ENCODE measurements around the gene NAV3.

Gene NAV3

DNA sequence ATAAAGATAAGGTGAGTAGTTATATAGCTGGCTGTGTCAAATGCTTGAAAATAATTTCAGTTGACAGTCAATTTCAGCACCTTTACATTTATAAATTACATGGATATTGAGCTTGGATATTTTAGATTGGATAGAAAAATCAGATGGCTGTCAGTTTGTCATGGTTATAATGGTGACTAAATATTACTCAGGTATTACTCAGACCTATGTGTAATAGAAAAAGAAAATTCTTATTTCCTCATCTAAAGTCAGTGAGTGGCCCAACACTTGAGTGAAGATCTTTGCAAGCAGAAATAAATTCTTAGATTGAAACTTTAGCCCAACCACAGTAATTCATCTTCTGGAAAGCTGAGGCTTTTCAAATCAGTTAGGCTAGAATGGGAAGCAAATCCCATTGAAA is 354.4 kb downstream of the NAV3 start:
- Histone ChIP-seq H3K36me3 (ENCODE audit: control insufficient read depth in 5 of 5, insufficient read depth in 5 of 5, low read length in 5 of 5) (peaks cover 5 to 42% (median 16%) of the 10 kb centered on the region in 5 donors), H3K27ac (ENCODE audit: low read depth, low read length) (no peak overlapping the region), H3K9ac (ENCODE audit: low read length in 5 of 5) (no peak overlapping the region), H3K9me3 (ENCODE audit: control insufficient read depth in 5 of 5, low read length in 5 of 5) (no peaks in the 10 kb centered on the region), H3K4me1 (ENCODE audit: control insufficient read depth in 5 of 5, insufficient read depth in 5 of 5, low read length in 5 of 5) (no peaks in the 10 kb centered on the region), H3K27me3 (ENCODE audit: control insufficient read depth in 5 of 5, insufficient read depth in 4 of 5, low read length in 5 of 5) (no peaks in the 10 kb centered on the region), H3K4me3 (ENCODE audit: low read depth in 1 of 5, low read length in 5 of 5) (no peak overlapping the region)

DNA sequence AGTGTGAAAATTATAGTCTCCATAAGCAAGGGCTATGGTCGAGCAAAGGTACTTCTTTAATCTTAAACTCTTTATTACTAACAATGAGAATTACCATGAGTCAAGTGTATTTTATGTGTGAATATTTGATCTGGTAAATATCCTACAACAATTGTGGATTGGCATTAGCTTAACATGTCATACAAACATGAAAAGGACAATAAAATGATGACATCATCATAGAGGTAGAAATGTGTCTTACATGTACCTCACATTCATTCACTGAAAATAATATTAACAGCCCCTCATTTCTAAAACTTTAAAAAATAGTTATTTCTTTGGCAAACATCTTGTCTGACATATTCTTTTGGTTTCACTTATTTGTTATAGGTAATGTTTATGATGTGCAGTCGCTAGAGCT is 355.0 kb downstream of the NAV3 start:
- Histone ChIP-seq H3K36me3 (ENCODE audit: control insufficient read depth in 5 of 5, insufficient read depth in 5 of 5, low read length in 5 of 5) (peaks cover 6 to 45% (median 15%) of the 10 kb centered on the region in 5 donors), H3K4me3 (ENCODE audit: low read depth in 1 of 5, low read length in 5 of 5) (no peak overlapping the region), H3K9ac (ENCODE audit: low read length in 5 of 5) (no peak overlapping the region), H3K4me1 (ENCODE audit: control insufficient read depth in 5 of 5, insufficient read depth in 5 of 5, low read length in 5 of 5) (no peaks in the 10 kb centered on the region), H3K9me3 (ENCODE audit: control insufficient read depth in 5 of 5, low read length in 5 of 5) (no peaks in the 10 kb centered on the region), H3K27ac (ENCODE audit: low read depth, low read length) (no peak overlapping the region), H3K27me3 (ENCODE audit: control insufficient read depth in 5 of 5, insufficient read depth in 4 of 5, low read length in 5 of 5) (no peaks in the 10 kb centered on the region)

DNA sequence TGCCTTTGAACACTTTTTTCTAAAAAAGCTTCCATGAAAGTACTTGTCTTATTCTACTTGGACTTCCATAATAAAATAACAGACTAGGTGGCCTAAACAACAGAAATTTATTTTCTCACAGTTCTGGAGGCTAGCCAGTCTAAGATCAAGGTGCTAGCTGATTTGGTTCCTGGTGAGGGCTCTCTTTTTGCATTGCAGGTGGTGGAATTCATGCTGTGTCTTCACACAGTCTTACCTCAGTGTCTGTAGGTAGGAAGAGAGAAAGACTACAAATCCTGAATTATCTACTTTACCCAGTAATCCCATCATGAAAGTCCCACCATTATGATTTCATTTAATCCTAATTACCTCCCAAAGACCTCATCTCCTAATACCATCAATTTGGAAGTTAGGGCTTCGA is 356.0 kb downstream of the NAV3 start:
- H3K27me3 ChIP-seq (ENCODE audit: control insufficient read depth in 5 of 5, insufficient read depth in 4 of 5, low read length in 5 of 5), result no peaks in the 10 kb centered on the region
- H3K4me3 ChIP-seq (ENCODE audit: low read depth in 1 of 5, low read length in 5 of 5), result no peak overlapping the region
- no peak overlapping the region for H3K27ac ChIP-seq (ENCODE audit: low read depth, low read length)
- peaks cover 6 to 36% (median 6%) of the 10 kb centered on the region in 5 donors for H3K36me3 ChIP-seq (ENCODE audit: control insufficient read depth in 5 of 5, insufficient read depth in 5 of 5, low read length in 5 of 5)
- no peaks in the 10 kb centered on the region for H3K9me3 ChIP-seq (ENCODE audit: control insufficient read depth in 5 of 5, low read length in 5 of 5)
- H3K9ac ChIP-seq (ENCODE audit: low read length in 5 of 5), result no peak overlapping the region
- H3K4me1 ChIP-seq (ENCODE audit: control insufficient read depth in 5 of 5, insufficient read depth in 5 of 5, low read length in 5 of 5), result no peaks in the 10 kb centered on the region

DNA sequence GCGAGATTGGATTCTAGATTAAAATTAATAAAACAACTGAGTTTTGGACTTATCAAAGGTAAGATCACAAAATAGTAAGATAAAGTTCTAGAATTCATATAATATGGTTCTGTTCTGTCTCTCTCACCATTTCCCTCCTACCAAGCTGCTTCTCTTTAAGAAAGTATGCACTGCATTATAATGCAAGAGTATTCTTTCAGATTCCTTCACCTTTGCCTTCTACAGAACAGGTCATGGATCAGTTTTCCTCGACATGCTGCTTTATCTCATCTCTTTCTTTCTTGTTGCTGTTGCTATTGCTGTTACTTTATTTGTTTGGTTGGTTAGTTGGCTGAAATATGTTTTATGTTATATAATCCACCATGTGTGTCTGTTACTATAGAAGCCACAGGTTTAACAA is 357.0 kb downstream of the NAV3 start:
- H3K27me3 ChIP-seq (ENCODE audit: control insufficient read depth in 5 of 5, insufficient read depth in 4 of 5, low read length in 5 of 5), result no peaks in the 10 kb centered on the region
- no peak overlapping the region for H3K9ac ChIP-seq (ENCODE audit: low read length in 5 of 5)
- H3K4me1 ChIP-seq (ENCODE audit: control insufficient read depth in 5 of 5, insufficient read depth in 5 of 5, low read length in 5 of 5), result no peaks in the 10 kb centered on the region
- H3K9me3 ChIP-seq (ENCODE audit: control insufficient read depth in 5 of 5, low read length in 5 of 5), result no peaks in the 10 kb centered on the region
- H3K36me3 ChIP-seq (ENCODE audit: control insufficient read depth in 5 of 5, insufficient read depth in 5 of 5, low read length in 5 of 5), result peaks cover 3 to 34% (median 6%) of the 10 kb centered on the region in 5 donors
- no peak overlapping the region for H3K27ac ChIP-seq (ENCODE audit: low read depth, low read length)
- no peak overlapping the region for H3K4me3 ChIP-seq (ENCODE audit: low read depth in 1 of 5, low read length in 5 of 5)

DNA sequence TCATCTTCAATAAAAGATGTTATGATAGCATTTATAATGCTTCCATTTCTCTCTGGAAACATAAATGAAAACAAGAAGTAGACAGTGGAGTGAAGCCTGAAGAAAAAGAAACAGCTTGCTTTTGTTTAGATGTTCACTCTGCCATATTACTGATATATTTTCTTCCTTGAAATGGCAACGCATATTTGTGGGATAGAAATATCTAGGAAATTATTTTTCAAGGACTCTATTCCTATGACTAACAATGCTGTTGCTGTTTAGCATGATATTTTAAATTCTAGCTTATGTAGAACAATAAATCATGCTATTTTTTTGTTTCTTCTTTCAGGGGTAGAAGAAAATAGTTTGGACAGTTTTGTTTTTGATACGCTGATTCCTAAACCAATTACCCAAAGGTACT is 359.0 kb downstream of the NAV3 start:
- Histone ChIP-seq H3K27me3 (ENCODE audit: control insufficient read depth in 5 of 5, insufficient read depth in 4 of 5, low read length in 5 of 5) (no peaks in the 10 kb centered on the region), H3K4me3 (ENCODE audit: low read depth in 1 of 5, low read length in 5 of 5) (no peak overlapping the region), H3K27ac (ENCODE audit: low read depth, low read length) (no peak overlapping the region), H3K4me1 (ENCODE audit: control insufficient read depth in 5 of 5, insufficient read depth in 5 of 5, low read length in 5 of 5) (peaks cover 0 to 2% (median 0%) of the 10 kb centered on the region in 5 donors), H3K9ac (ENCODE audit: low read length in 5 of 5) (no peak overlapping the region), H3K36me3 (ENCODE audit: control insufficient read depth in 5 of 5, insufficient read depth in 5 of 5, low read length in 5 of 5) (peaks cover 3 to 25% (median 4%) of the 10 kb centered on the region in 5 donors), H3K9me3 (ENCODE audit: control insufficient read depth in 5 of 5, low read length in 5 of 5) (no peaks in the 10 kb centered on the region)

DNA sequence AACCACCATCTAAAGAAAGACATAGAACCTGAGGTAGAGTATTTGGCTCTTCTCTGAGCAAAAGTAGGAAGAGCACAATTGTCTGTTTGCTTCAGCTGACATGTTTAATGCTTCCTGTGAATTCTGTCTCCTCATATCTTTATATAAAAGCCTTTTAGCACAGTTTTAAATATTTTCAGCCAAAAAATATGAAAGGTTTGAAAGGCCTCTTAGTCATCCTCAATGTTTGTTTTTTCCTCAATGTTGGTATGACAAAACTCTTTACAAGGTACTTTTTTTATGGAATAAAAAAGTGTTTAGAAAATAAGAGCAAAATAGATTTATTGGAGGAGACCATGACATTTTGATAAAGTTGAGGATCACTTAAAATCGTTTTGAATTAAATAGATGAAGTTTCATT is 360.9 kb downstream of the NAV3 start:
- Histone ChIP-seq H3K27ac (ENCODE audit: low read depth, low read length) (no peak overlapping the region), H3K4me3 (ENCODE audit: low read depth in 1 of 5, low read length in 5 of 5) (no peak overlapping the region), H3K9ac (ENCODE audit: low read length in 5 of 5) (no peak overlapping the region), H3K9me3 (ENCODE audit: control insufficient read depth in 5 of 5, low read length in 5 of 5) (no peaks in the 10 kb centered on the region), H3K4me1 (ENCODE audit: control insufficient read depth in 5 of 5, insufficient read depth in 5 of 5, low read length in 5 of 5) (peaks cover 0 to 2% (median 0%) of the 10 kb centered on the region in 5 donors), H3K27me3 (ENCODE audit: control insufficient read depth in 5 of 5, insufficient read depth in 4 of 5, low read length in 5 of 5) (no peaks in the 10 kb centered on the region), H3K36me3 (ENCODE audit: control insufficient read depth in 5 of 5, insufficient read depth in 5 of 5, low read length in 5 of 5) (peaks cover 3 to 16% (median 4%) of the 10 kb centered on the region in 5 donors)

DNA sequence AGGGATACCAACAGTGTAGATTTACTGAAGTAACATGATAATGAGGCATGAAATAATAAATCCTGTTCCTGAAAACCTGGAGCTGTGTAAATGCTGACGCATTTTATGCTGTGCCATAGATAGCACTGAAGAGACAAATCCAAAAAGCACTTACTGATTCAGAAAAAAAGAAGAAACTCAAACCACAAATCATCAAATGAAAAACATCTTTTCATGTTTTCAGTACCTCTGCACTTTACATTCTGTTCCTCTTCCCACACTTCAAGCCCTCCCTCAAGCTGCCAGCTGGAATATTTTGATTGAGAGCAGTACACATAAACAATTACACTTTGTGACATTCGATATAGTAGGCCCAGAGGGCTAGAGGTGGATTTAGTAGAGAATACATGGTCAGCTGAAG is 362.3 kb downstream of the NAV3 start:
- Histone ChIP-seq H3K36me3 (ENCODE audit: control insufficient read depth in 5 of 5, insufficient read depth in 5 of 5, low read length in 5 of 5) (peaks cover 3 to 10% (median 4%) of the 10 kb centered on the region in 5 donors), H3K4me3 (ENCODE audit: low read depth in 1 of 5, low read length in 5 of 5) (no peak overlapping the region), H3K27ac (ENCODE audit: low read depth, low read length) (no peak overlapping the region)

DNA sequence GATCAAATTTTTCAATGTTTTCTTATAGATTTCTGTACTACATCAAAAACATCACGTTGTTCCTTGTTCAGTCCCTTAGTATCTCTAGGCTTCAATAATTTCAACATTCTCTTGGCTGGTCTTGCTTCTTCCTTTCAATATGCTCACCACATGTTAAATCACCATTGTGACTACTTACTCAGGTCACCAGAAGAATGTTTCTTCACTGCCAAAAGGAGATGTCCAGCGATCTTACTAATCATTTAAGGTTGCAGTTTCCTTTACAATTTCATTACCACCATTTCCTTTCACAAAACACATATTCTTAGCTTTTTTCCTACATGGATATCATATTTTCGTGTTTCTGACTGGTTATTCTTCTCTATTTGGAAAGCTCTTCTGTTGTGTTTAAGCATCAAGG is 363.8 kb downstream of the NAV3 start:
- Histone ChIP-seq H3K36me3 (ENCODE audit: control insufficient read depth in 5 of 5, insufficient read depth in 5 of 5, low read length in 5 of 5) (peaks cover 3 to 13% (median 6%) of the 10 kb centered on the region in 5 donors), H3K4me1 (ENCODE audit: control insufficient read depth in 5 of 5, insufficient read depth in 5 of 5, low read length in 5 of 5) (peaks cover 0 to 2% (median 0%) of the 10 kb centered on the region in 5 donors), H3K27me3 (ENCODE audit: control insufficient read depth in 5 of 5, insufficient read depth in 4 of 5, low read length in 5 of 5) (no peaks in the 10 kb centered on the region), H3K27ac (ENCODE audit: low read depth, low read length) (no peak overlapping the region), H3K9ac (ENCODE audit: low read length in 5 of 5) (no peak overlapping the region), H3K4me3 (ENCODE audit: low read depth in 1 of 5, low read length in 5 of 5) (no peak overlapping the region), H3K9me3 (ENCODE audit: control insufficient read depth in 5 of 5, low read length in 5 of 5) (no peaks in the 10 kb centered on the region)

More for the DNA sequence above, 362.3 kb downstream of the NAV3 start:
- no peak overlapping the region for H3K9ac ChIP-seq (ENCODE audit: low read length in 5 of 5)
- no peaks in the 10 kb centered on the region for H3K27me3 ChIP-seq (ENCODE audit: control insufficient read depth in 5 of 5, insufficient read depth in 4 of 5, low read length in 5 of 5)
- H3K9me3 ChIP-seq (ENCODE audit: control insufficient read depth in 5 of 5, low read length in 5 of 5), result no peaks in the 10 kb centered on the region
- H3K4me1 ChIP-seq (ENCODE audit: control insufficient read depth in 5 of 5, insufficient read depth in 5 of 5, low read length in 5 of 5), result peaks cover 0 to 2% (median 0%) of the 10 kb centered on the region in 5 donors

DNA sequence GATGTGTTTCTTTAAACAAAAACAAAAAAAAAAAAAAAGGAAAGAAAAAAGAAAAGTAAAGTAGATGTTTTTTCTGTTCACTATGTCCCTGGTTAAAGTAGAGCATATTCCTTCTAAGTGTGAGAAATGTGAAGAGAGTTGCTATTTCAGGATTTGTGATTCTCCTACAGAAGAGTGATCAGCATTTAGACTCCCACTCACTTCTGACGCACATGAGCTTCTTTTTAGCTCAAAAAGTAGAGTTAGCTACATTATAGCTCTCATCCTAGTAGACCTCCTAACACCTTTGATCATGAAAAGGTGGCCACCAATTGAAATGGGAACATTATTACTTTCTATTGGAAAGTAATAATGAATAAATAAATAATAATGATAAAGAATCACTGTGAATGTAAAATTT is 368.2 kb downstream of the NAV3 start:
- Histone ChIP-seq H3K36me3 (ENCODE audit: control insufficient read depth in 5 of 5, insufficient read depth in 5 of 5, low read length in 5 of 5) (peaks cover 0 to 15% (median 3%) of the 10 kb centered on the region in 5 donors), H3K27me3 (ENCODE audit: control insufficient read depth in 5 of 5, insufficient read depth in 4 of 5, low read length in 5 of 5) (no peaks in the 10 kb centered on the region), H3K4me1 (ENCODE audit: control insufficient read depth in 5 of 5, insufficient read depth in 5 of 5, low read length in 5 of 5) (peaks cover 0 to 2% (median 0%) of the 10 kb centered on the region in 5 donors), H3K9ac (ENCODE audit: low read length in 5 of 5) (no peak overlapping the region), H3K9me3 (ENCODE audit: control insufficient read depth in 5 of 5, low read length in 5 of 5) (no peaks in the 10 kb centered on the region), H3K4me3 (ENCODE audit: low read depth in 1 of 5, low read length in 5 of 5) (no peak overlapping the region), H3K27ac (ENCODE audit: low read depth, low read length) (no peak overlapping the region)

DNA sequence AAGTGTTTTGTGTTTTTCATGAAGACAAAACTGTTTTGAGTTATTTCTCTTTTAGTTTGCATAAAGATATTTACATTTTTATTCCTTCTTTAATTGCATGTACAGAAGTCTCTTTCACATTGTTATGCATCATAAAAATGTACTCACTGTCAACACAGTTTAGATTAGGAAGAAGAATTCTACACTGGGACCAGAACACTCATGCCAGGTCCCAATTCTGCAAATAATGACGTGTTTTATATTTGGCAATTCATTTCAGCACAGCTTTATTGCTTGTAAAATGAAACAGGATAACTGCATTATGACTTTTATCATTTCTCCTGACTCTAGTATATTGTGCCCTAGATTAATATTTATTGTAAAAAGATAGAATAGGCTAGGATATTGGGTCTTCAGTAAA is 369.2 kb downstream of the NAV3 start:
- no peak overlapping the region for H3K27ac ChIP-seq (ENCODE audit: low read depth, low read length)
- no peak overlapping the region for H3K9ac ChIP-seq (ENCODE audit: low read length in 5 of 5)
- H3K4me1 ChIP-seq (ENCODE audit: control insufficient read depth in 5 of 5, insufficient read depth in 5 of 5, low read length in 5 of 5), result no peaks in the 10 kb centered on the region
- no peaks in the 10 kb centered on the region for H3K27me3 ChIP-seq (ENCODE audit: control insufficient read depth in 5 of 5, insufficient read depth in 4 of 5, low read length in 5 of 5)
- peaks cover 2 to 15% (median 5%) of the 10 kb centered on the region in 5 donors for H3K36me3 ChIP-seq (ENCODE audit: control insufficient read depth in 5 of 5, insufficient read depth in 5 of 5, low read length in 5 of 5)
- no peak overlapping the region for H3K4me3 ChIP-seq (ENCODE audit: low read depth in 1 of 5, low read length in 5 of 5)
- H3K9me3 ChIP-seq (ENCODE audit: control insufficient read depth in 5 of 5, low read length in 5 of 5), result no peaks in the 10 kb centered on the region

DNA sequence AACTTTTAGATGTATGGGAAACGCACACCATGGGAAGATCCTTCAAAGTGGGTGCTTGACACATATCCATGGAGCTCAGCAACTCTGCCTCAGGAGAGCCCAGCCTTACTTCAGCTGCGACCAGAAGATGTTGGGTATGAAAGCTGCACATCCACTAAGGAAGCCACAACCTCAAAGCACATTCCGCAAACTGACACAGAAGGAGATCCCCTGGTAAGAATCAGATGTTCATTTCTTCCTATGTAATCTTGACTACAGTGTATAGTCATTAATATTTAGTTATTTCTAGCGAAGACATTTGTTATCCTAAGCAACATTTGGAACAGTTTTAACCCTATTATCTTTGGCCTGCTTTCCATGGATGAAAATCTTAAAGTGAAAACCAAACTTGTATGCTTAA is 374.2 kb downstream of the NAV3 start:
- no peak overlapping the region for H3K9ac ChIP-seq (ENCODE audit: low read length in 5 of 5)
- no peaks in the 10 kb centered on the region for H3K27me3 ChIP-seq (ENCODE audit: control insufficient read depth in 5 of 5, insufficient read depth in 4 of 5, low read length in 5 of 5)
- no peaks in the 10 kb centered on the region for H3K9me3 ChIP-seq (ENCODE audit: control insufficient read depth in 5 of 5, low read length in 5 of 5)
- peaks cover 0 to 3% (median 0%) of the 10 kb centered on the region in 5 donors for H3K4me1 ChIP-seq (ENCODE audit: control insufficient read depth in 5 of 5, insufficient read depth in 5 of 5, low read length in 5 of 5)
- H3K4me3 ChIP-seq (ENCODE audit: low read depth in 1 of 5, low read length in 5 of 5), result no peak overlapping the region
- H3K36me3 ChIP-seq (ENCODE audit: control insufficient read depth in 5 of 5, insufficient read depth in 5 of 5, low read length in 5 of 5), result peaks cover 3 to 11% (median 4%) of the 10 kb centered on the region in 5 donors
- no peak overlapping the region for H3K27ac ChIP-seq (ENCODE audit: low read depth, low read length)
